ENCODE measurements around the gene DBR1. TPM values are rescaled to one million over a fixed set of nuclear protein-coding genes. Genes with fewer than 3 reads are reported as not detected.

DBR1 gene
- total and polyA plus RNA-seq, 2 experiments from 2014 or later = 9.7 to 17.2 TPM

DNA sequence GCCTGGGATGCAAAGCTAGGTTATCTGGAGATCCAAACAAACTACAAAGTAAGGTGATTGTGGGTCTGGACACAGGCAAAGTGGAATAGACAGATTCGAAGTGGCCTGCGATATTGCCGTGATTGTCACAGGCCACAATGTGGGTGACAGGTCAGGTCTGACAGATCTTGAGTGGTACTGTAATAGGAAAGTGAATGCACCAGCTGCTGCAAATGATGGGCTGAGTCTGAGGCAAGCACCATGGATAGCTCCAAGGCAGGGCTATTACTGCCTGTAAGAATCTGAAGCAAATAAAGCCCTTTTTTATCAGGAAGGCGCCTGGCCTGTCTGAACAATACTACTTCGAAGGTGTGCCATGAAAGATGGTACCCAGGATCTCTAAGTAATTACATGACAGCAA is 22.3 kb upstream of the DBR1 start:
- Histone ChIP-seq H3K4me3 (no peak overlapping the region), H3K4me1 (ENCODE audit: insufficient read depth) (no peaks in the 10 kb centered on the region; the same call in 1 of the 2 replicates), H3K36me3 (ENCODE audit: insufficient read depth) (no peaks in the 10 kb centered on the region), H2AFZ (no peak overlapping the region), H3F3A (replicated peaks; ENCODE audit: low read depth) (0 out of 2 replicates have a peak, but pooled peaks cover 3% of the 10 kb centered on the region), H3K27ac (ENCODE audit: low read depth) (no peak overlapping the region), H4K20me1 (replicated peaks; ENCODE audit: insufficient read depth) (peaks cover 58% of the 10 kb centered on the region), H3K27me3 (ENCODE audit: insufficient read depth) (no peaks in the 10 kb centered on the region), H3K79me2 (replicated peaks; ENCODE audit: insufficient read depth) (peaks cover 100% of the 10 kb centered on the region), H3K9me2 (ENCODE audit: insufficient read depth) (no peaks in the 10 kb centered on the region), H3K4me2 (no peak overlapping the region)
- H3K9me3 Mint-ChIP-seq = no peaks in the 10 kb centered on the region; the same call in 2 of the 3 replicates
- ATAC-seq (peak; percentile 91), DNase-seq (ENCODE audit: low spot score) (peak; percentile 62)
- H3K4me1 Mint-ChIP-seq = peaks cover 6% of the 10 kb centered on the region
- TF ChIP-seq ZNF331 (CRISPR knock-in tag; IDR thresholded peaks at IDR 0.05; ENCODE audit: low read depth) (no peak), REST (IDR thresholded peaks at IDR 0.05; ENCODE audit: unreplicated experiment) (peak; percentile 86)
- H3K4me3 Mint-ChIP-seq = no peak overlapping the region
- peaks cover 2% of the 10 kb centered on the region for H3K27me3 Mint-ChIP-seq (ENCODE audit: insufficient read depth, low read depth, poor library complexity)
- H3K36me3 Mint-ChIP-seq (ENCODE audit: low read depth) = peaks cover 16% of the 10 kb centered on the region; the same call in 2 of the 3 replicates
- H3K27ac Mint-ChIP-seq = no peak overlapping the region

DNA sequence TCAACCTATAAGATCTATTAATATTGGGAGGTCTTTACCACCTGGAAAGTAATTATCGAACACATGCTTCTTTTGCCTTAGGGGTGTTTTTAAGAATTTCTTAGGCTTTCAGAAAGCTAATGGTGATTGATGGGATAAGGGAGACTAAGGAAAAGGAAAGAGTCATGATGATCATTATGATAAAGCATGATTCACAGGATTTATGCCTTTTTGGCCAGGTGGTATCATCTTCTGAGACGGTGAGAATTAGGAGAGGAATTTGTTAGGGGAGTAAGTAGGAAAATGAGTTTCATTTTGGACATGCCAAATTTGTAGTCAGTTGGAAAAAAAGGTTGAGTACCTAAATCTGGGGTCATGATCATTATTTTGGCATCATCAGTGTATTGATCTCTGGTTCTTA is 21.3 kb upstream of the DBR1 start:
- Histone ChIP-seq H3K27ac (ENCODE audit: low read depth) (no peak overlapping the region), H3K4me1 (ENCODE audit: insufficient read depth) (no peaks in the 10 kb centered on the region), H3K79me2 (replicated peaks; ENCODE audit: insufficient read depth) (peaks cover 100% of the 10 kb centered on the region), H3K4me2 (no peak overlapping the region), H3K36me3 (ENCODE audit: insufficient read depth) (peaks cover 6% of the 10 kb centered on the region), H2AFZ (no peak overlapping the region), H3F3A (replicated peaks; ENCODE audit: low read depth) (0 out of 2 replicates have a peak, but pooled peaks cover 3% of the 10 kb centered on the region), H3K4me3 (no peak overlapping the region), H3K27me3 (ENCODE audit: insufficient read depth) (no peaks in the 10 kb centered on the region), H4K20me1 (replicated peaks; ENCODE audit: insufficient read depth) (peaks cover 52% of the 10 kb centered on the region), H3K9me2 (ENCODE audit: insufficient read depth) (no peaks in the 10 kb centered on the region)
- Mint-ChIP-seq H3K4me3 (no peak overlapping the region), H3K9me3 (no peaks in the 10 kb centered on the region; the same call in 2 of the 3 replicates), H3K36me3 (ENCODE audit: low read depth) (peaks cover 25% of the 10 kb centered on the region), H3K27me3 (ENCODE audit: insufficient read depth, low read depth, poor library complexity) (no peaks in the 10 kb centered on the region), H3K27ac (no peak overlapping the region), H3K4me1 (no peaks in the 10 kb centered on the region)
- DNase-seq (ENCODE audit: low spot score) (no peak), ATAC-seq (no peak)
- TF ChIP-seq NANOG (IDR thresholded peaks at IDR 0.05; ENCODE audit: borderline replicate concordance) = no peak
- TF ChIP-seq ETS1 (IDR thresholded peaks at IDR 0.05) = no peak
- TF ChIP-seq, protein P1, sequence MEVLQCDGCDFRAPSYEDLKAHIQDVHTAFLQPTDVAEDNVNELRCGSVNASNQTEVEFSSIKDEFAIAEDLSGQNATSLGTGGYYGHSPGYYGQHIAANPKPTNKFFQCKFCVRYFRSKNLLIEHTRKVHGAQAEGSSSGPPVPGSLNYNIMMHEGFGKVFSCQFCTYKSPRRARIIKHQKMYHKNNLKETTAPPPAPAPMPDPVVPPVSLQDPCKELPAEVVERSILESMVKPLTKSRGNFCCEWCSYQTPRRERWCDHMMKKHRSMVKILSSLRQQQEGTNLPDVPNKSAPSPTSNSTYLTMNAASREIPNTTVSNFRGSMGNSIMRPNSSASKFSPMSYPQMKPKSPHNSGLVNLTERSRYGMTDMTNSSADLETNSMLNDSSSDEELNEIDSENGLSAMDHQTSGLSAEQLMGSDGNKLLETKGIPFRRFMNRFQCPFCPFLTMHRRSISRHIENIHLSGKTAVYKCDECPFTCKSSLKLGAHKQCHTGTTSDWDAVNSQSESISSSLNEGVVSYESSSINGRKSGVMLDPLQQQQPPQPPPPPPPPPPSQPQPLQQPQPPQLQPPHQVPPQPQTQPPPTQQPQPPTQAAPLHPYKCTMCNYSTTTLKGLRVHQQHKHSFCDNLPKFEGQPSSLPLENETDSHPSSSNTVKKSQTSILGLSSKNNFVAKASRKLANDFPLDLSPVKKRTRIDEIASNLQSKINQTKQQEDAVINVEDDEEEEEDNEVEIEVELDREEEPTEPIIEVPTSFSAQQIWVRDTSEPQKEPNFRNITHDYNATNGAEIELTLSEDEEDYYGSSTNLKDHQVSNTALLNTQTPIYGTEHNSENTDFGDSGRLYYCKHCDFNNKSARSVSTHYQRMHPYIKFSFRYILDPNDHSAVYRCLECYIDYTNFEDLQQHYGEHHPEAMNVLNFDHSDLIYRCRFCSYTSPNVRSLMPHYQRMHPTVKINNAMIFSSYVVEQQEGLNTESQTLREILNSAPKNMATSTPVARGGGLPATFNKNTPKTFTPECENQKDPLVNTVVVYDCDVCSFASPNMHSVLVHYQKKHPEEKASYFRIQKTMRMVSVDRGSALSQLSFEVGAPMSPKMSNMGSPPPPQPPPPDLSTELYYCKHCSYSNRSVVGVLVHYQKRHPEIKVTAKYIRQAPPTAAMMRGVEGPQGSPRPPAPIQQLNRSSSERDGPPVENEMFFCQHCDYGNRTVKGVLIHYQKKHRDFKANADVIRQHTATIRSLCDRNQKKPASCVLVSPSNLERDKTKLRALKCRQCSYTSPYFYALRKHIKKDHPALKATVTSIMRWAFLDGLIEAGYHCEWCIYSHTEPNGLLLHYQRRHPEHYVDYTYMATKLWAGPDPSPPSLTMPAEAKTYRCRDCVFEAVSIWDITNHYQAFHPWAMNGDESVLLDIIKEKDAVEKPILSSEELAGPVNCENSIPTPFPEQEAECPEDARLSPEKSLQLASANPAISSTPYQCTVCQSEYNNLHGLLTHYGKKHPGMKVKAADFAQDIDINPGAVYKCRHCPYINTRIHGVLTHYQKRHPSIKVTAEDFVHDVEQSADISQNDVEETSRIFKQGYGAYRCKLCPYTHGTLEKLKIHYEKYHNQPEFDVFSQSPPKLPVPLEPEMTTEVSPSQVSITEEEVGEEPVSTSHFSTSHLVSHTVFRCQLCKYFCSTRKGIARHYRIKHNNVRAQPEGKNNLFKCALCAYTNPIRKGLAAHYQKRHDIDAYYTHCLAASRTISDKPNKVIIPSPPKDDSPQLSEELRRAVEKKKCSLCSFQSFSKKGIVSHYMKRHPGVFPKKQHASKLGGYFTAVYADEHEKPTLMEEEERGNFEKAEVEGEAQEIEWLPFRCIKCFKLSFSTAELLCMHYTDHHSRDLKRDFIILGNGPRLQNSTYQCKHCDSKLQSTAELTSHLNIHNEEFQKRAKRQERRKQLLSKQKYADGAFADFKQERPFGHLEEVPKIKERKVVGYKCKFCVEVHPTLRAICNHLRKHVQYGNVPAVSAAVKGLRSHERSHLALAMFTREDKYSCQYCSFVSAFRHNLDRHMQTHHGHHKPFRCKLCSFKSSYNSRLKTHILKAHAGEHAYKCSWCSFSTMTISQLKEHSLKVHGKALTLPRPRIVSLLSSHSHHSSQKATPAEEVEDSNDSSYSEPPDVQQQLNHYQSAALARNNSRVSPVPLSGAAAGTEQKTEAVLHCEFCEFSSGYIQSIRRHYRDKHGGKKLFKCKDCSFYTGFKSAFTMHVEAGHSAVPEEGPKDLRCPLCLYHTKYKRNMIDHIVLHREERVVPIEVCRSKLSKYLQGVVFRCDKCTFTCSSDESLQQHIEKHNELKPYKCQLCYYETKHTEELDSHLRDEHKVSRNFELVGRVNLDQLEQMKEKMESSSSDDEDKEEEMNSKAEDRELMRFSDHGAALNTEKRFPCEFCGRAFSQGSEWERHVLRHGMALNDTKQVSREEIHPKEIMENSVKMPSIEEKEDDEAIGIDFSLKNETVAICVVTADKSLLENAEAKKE (CRISPR knock-in tag; IDR thresholded peaks at IDR 0.05) = no peak
- no peak for TF ChIP-seq CREB1 (CRISPR knock-in tag; IDR thresholded peaks at IDR 0.05; ENCODE audit: low read depth)
